Right lobe of liver (tissue), 6 donors: ENCODE results near the gene ANKRD27. TPM values are rescaled to one million over a fixed set of nuclear protein-coding genes. Genes with fewer than 3 reads are reported as not detected.
"Not testable (repeated sequence)": the region's sequence is repeated elsewhere in the genome, so short reads cannot be mapped to it uniquely, and the experiment has no call there.

Source experiments
- ATAC-seq, 4 donors: fragments of 200-7000 bp; cut with Tn5 transposase; one replicate each; pipeline ENCODE4 v1.9.1; 2020; ENCODE audit warnings: mild to moderate bottlenecking in 4 of 4, moderate library complexity in 4 of 4
- DNase-seq, 3 donors: peaks; one replicate each; pipeline ENCODE4 v3.0.0-alpha.2; 2020
- H3K27ac ChIP-seq, 3 donors: fragments of 200-600 bp; one replicate each; pipeline ENCODE4 v1.8.0; 2022
- H3K27me3 ChIP-seq, 2 donors: fragments of 200-600 bp; one replicate each; pipeline ENCODE4 v1.8.0; 2022
- H3K36me3 ChIP-seq, 4 donors: fragments of 200-600 bp; sonication (generic) in 1 of 4; one replicate each; pipeline versions ENCODE4 v1.5.1 to v1.8.0; 2017 to 2022; ENCODE audit warnings: control low read depth in 1 of 4
- H3K4me1 ChIP-seq, 4 donors: fragments of 200-600 bp; sonication (generic) in 1 of 4; one replicate each; pipeline versions ENCODE4 v1.5.1 to v1.8.0; 2017 to 2022; ENCODE audit warnings: control low read depth in 1 of 4
- H3K4me3 ChIP-seq, 3 donors: fragments of 200-600 bp; one replicate each; pipeline ENCODE4 v1.8.0; 2022
- H3K9me3 ChIP-seq, 4 donors: fragments of 200-600 bp; sonication (generic) in 1 of 4; one replicate each; pipeline versions ENCODE4 v1.5.1 to v1.8.0; 2017 to 2022; ENCODE audit warnings: control low read depth in 1 of 4
- POLR2A ChIP-seq: fragments of 450-650 bp; IDR thresholded peaks from one replicate; pipeline ENCODE4 v1.6.1; 2017; ENCODE audit warnings: antibody characterized with exemption, mild to moderate bottlenecking
- WGBS: methylation state at CpG from one replicate; pipeline ENCODE4 v1.1.6; 2018; ENCODE audit warnings: low coverage, low lambda C conversion rate; ENCODE audit not compliant: insufficient coverage; ENCODE audit errors: missing lambda C conversion rate; 5-methylcytosine and 5-hydroxymethylcytosine counted together
- intact Hi-C, 2 donors: fragments of 100-400 bp; cut with DNase I; formaldehyde crosslinking; loops; one replicate each; pipeline versions ENCODE4 v1.11.2 to v1.14.1; 2022
- total RNA-seq, 6 experiments: library from RNA; depleted of rRNA in 2 of 6; stranded (reverse); fragments of >200 nt in 2 of 6; fragmentation: NEBNext Ultra II Directional in 3 of 6; extraction: Animal tissue kit (Norgen Biotek cat#: 25700) in 3 of 6; gene quantifications; one replicate each; pipeline versions ENCODE4 v1.1.0 to v1.2.4, GENCODE V29; 2016 to 2023
- TF ChIP-seq, protein P1 (sequence below), 4 donors: fragments of 200-600 bp in 3 of 4; fragments of 450-650 bp in 1 of 4; IDR thresholded peaks; one replicate each; pipeline versions ENCODE4 v1.5.1 to v1.8.0; 2016 to 2022; ENCODE audit warnings: antibody characterized with exemption in 4 of 4, mild to moderate bottlenecking in 2 of 4
- donor health status: DM: no; HTN: yes; CAD: no.
- donor health status: DM: no; HTN: no; CAD: no.
- donor health status: DM: no; HTN: no; CAD: no.
- donor health status: DM: no; HTN: yes; CAD: no.
- donor health status: DM: no; HTN: yes; CAD: no.

The ANKRD27 gene
- total RNA-seq, 6 experiments from 2014 or later: 7.6 to 12.5 (median 9.0) TPM

DNA sequence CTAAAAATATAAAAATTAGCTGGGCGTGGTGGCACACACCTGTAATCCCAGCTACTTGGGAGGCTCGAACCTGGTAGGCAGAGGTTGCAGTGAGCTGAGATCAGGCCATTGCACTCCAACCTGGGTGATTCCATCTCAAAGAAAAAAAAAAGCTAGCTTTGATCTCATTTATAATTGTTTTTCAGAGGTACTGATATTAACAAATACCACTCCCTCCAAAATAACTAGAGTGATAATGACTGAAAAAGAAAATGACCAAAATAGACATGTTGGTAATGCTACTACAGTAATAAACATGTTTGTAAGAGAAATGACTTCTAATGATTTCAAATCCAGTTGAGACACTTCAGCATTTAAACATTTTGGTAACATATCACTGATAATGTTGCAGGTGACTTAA, 81.0 kb downstream of the ANKRD27 start:
- peaks cover 0 to 38% (median 3%) of the 10 kb centered on the region in 4 donors for H3K36me3 ChIP-seq
- no peak for DNase-seq
- H3K9me3 ChIP-seq: no peaks in the 10 kb centered on the region
- intact Hi-C loops: no loop called here
- no peak overlapping the region for H3K27ac ChIP-seq
- 100% methylated on average over 2 of the region's 2 CpGs for WGBS
- no peak overlapping the region for H3K4me3 ChIP-seq
- ATAC-seq: no peak
- no peaks in the 10 kb centered on the region for H3K4me1 ChIP-seq
- no peaks in the 10 kb centered on the region for H3K27me3 ChIP-seq
- TF ChIP-seq POLR2A: no peak
- TF ChIP-seq, protein P1, sequence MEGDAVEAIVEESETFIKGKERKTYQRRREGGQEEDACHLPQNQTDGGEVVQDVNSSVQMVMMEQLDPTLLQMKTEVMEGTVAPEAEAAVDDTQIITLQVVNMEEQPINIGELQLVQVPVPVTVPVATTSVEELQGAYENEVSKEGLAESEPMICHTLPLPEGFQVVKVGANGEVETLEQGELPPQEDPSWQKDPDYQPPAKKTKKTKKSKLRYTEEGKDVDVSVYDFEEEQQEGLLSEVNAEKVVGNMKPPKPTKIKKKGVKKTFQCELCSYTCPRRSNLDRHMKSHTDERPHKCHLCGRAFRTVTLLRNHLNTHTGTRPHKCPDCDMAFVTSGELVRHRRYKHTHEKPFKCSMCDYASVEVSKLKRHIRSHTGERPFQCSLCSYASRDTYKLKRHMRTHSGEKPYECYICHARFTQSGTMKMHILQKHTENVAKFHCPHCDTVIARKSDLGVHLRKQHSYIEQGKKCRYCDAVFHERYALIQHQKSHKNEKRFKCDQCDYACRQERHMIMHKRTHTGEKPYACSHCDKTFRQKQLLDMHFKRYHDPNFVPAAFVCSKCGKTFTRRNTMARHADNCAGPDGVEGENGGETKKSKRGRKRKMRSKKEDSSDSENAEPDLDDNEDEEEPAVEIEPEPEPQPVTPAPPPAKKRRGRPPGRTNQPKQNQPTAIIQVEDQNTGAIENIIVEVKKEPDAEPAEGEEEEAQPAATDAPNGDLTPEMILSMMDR (IDR thresholded peaks at IDR 0.05): no peak

DNA sequence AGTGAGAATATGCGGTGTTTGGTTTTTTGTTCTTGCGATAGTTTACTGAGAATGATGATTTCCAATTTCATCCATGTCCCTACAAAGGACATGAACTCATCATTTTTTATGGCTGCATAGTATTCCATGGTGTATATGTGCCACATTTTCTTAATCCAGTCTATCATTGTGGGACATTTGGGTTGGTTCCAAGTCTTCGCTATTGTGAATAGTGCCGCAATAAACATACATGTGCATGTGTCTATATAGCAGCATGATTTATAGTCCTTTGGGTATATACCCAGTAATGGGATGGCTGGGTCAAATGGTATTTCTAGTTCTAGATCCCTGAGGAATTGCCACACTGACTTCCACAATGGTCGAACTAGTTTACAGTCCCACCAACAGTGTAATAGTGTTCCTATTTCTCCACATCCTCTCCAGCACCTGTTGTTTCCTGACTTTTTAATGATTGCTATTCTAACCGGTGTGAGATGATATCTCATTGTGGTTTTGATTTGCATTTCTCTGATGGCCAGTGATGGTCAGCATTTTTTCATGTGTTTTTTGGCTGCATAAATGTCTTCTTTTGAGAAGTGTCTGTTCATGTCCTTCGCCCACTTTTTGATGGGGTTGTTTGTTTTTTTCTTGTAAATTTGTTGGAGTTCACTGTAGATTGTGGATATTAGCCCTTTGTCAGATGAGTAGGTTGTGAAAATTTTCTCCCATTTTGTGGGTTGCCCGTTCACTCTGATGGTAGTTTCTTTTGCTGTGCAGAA, 87.1 kb downstream of the ANKRD27 start:
- H3K27me3 ChIP-seq, DNase-seq, ATAC-seq, H3K4me3 ChIP-seq, H3K27ac ChIP-seq, H3K9me3 ChIP-seq, H3K4me1 ChIP-seq, intact Hi-C loops: not testable (repeated sequence)
- 87% methylated on average over 5 of the region's 8 CpGs for WGBS
- H3K36me3 ChIP-seq: peaks cover 0 to 22% (median 0%) of the 10 kb centered on the region in 4 donors

DNA sequence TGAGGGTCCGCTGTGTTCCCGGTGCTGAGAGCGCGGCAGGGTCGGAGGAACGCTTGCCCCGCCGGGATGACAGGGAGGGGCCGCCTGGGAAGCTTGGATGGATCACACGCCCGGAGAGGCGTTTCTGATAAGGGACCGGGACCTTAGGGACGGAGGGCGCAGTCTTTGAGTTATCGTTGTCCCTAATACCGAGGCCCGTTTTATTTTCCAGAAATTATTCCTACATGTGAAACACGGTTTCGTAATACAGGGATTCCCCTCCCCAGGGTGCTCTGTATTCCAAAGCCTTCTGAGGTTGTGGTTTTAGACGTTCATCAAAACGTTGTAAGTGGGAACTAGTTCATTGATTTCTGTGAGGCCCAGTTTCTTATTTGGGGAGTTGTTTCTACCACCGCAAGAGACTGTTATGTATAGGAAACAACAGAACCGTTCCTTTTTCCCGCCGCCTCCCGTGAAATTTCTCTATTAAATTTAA, 93.2 kb downstream of the ANKRD27 start:
- 8% methylated on average over 17 of the region's 27 CpGs for WGBS
- ATAC-seq: peak; percentile 12 to 27 (median 20)

DNA sequence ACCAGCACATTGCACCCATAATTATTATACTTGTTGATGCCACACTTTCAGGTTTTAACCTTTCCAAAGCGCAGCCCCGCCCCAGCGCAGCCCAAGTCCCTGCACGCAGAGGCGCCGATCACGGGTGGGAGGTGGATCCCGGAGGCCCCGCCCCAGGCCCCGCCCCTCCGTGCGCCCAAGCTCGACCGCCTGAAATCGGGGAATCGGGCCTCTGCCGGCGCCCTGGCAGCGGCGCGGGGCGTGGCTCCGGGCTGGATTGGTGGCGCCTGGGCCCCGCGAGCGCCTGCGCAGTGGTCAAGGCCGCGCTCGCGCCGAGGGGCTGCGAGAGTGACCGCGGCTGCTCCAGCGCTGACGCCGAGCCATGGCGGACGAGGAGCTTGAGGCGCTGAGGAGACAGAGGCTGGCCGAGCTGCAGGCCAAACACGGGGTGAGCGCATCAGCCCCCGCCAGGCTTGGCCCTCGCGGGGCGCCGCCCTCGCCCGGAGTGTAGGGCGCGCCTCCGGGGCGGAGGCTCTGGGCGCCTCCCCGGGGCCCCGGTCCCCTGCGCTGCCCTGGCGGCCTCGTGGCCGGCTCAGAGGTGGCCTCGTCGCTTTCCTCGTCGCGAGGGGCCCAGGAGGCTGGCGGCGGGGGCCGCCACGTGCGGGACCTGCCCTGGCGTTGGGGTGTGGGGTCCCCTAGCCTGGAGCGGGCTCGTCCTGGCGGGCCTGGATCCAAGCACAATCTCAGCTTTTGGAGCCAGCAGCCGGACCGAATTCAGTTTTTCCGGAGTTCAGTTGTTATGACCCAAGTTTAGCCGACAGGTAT, 93.9 kb downstream of the ANKRD27 start, which contains the start of gene PDCD5:
Gene PDCD5, plus strand, starts transcription at position 290 of the 804 bp plus-strand sequence. Its CDS starts 72 bp downstream, at position 362.
- peak; percentile 98 to 99 (median 98) for ATAC-seq
- Histone ChIP-seq H3K4me1 (peaks cover 0 to 7% (median 0%) of the 10 kb centered on the region in 4 donors), H3K27me3 (no peaks in the 10 kb centered on the region), H3K27ac (peak within 1 kb of the TSS; percentile 62 to 78 (median 77)), H3K36me3 (peaks cover 0 to 18% (median 0%) of the 10 kb centered on the region in 4 donors), H3K9me3 (no peaks in the 10 kb centered on the region), H3K4me3 (peak within 1 kb of the TSS; percentile 86 to 93 (median 88))
- 0% methylated on average over 10 of the region's 81 CpGs for WGBS
- TF ChIP-seq POLR2A: peak; percentile 82
- TF ChIP-seq, protein P1 (IDR thresholded peaks at IDR 0.05): no peak
- peak; percentile 98 for DNase-seq
- intact Hi-C loops: no loop called here

More for the DNA sequence above, 93.2 kb downstream of the ANKRD27 start:
- H3K27ac ChIP-seq: peak overlapping the region; percentile 62 to 78 (median 77)
- DNase-seq: peak; percentile 52 to 59 (median 52)
- no peaks in the 10 kb centered on the region for H3K9me3 ChIP-seq
- intact Hi-C loops: no loop called here
- H3K4me3 ChIP-seq: peak overlapping the region; percentile 86 to 93 (median 88)
- peaks cover 0 to 22% (median 0%) of the 10 kb centered on the region in 4 donors for H3K36me3 ChIP-seq
- peaks cover 0 to 7% (median 0%) of the 10 kb centered on the region in 4 donors for H3K4me1 ChIP-seq
- no peak for TF ChIP-seq POLR2A
- TF ChIP-seq, protein P1 (IDR thresholded peaks at IDR 0.05): no peak
- H3K27me3 ChIP-seq: no peaks in the 10 kb centered on the region
